ENCODE data around the gene MDFI.

- TF ChIP-seq CTCF (IDR thresholded peaks at IDR 0.05): no peak
- no peak for TF ChIP-seq EP300 (IDR thresholded peaks at IDR 0.05)
- TF ChIP-seq RAD21 (conservative IDR thresholded peaks at IDR 0.05 in 1 of 2, IDR thresholded peaks at IDR 0.05 in 1 of 2): no peak
These were observed 23.6 kb upstream of the MDFI start for GRCh38 chr6:41614715-41615114.
